G401.6 (cell line): ENCODE measurements around the gene SUSD6.
"Not testable (repeated sequence)": the region's sequence is repeated elsewhere in the genome, so short reads cannot be mapped to it uniquely, and the experiment has no call there.

ENCODE experiments used
- FAIRE-seq: peaks from 2 replicates; lab custom pipeline; 2012; peaks lifted over from hg19 to GRCh38; lab: Jason Lieb, UNC

The SUSD6 gene

GRCh38 chr14:69624136-69624535 lies 12.7 kb downstream of the SUSD6 start:
- no peak for FAIRE-seq

GRCh38 chr14:69625299-69626131 lies 14.1 kb downstream of the SUSD6 start:
- FAIRE-seq: no peak

GRCh38 chr14:69626132-69626500 lies 14.7 kb downstream of the SUSD6 start:
- no peak for FAIRE-seq

DNA sequence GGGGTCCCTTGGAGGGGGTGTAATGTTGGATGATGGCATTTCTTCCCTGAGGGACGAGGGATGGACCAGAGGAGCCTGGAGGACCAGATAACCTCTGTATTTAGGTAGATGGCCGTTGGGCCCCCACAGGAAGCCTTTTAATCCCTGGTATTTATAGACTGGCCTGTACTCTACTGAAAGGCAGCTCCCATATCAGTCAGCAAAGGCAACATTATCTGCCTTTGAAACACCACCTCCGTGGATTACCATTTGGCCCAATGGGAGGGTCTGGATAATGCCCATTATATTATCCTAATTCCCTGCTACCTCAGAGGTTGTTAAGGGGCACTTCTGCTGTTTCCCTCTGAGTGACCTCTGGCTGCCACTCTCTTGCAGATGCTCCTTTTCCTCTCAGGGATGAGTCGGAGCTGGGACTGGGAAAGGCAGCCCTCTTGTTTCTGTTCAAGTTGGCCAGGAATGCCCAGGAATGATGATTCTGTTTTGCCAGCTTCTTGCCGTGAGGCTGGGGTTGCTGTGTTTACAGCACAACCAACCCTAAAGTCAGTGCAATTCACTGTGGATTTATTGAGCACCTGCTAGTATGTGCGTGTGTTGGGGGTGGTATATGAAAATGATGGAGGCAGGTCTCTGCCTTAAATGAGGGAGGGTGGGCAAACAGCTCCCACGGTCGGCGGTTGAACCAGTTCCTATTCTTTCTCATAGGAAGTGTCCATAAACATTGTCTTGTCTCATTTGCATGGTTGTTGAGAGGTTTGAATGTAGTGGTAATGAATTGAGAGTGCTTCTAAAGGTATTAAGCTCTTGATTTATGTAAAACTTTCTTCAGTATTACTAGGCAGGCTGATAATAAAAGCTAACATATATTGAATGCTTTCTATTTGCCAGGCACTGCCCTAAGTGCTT lies 18.1 kb downstream of the SUSD6 start:
- FAIRE-seq: no peak

- no peak for FAIRE-seq
These were observed 19.0 kb downstream of the SUSD6 start for GRCh38 chr14:69630360-69630759.

DNA sequence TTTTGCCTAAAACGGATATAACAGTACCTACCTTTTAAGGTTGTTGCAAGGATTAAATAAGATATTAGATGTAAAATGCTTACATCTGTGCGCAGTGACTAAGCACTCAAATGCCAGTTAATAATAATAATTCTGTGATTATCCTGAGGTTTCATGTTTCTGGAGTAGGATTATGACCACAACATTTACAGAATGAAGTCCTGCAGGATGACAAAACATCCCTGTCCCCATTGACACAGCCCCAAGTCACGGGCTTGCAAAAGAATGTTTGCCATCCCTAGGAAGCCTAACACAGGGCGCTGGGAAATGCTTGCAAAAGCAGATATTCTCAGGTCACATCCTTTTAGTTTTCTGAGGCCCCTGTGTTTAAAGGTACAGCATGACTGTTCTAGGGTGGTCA lies 20.1 kb downstream of the SUSD6 start:
- no peak for FAIRE-seq

GRCh38 chr14:69632164-69632563 lies 20.8 kb downstream of the SUSD6 start:
- FAIRE-seq: no peak

DNA sequence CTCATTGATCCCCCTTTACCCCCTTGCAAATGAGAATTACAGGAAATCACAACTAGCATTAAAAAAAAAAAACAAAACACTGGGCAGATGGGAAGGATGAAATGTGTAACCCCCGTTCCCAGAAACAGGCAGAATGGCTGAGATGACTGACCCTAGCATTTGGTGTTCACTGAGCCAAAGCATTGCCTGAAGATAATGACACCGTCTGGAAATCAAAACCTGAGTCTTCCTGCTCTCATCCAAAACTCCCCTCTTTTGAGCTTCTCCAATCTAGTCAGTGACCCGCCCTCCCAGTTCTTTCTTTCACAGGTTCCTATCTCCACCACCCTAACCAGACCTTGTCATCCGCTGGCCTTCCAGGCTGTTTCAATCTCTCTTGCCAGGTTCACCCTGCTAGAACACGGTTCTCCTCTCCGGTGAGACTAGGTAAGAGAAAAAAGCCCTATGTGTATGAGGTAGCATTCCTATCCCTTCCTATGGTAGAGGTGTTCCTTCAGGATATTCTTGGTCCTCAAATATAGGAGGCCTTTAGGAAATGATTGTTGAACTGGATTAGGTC lies 21.3 kb downstream of the SUSD6 start:
- FAIRE-seq: no peak

DNA sequence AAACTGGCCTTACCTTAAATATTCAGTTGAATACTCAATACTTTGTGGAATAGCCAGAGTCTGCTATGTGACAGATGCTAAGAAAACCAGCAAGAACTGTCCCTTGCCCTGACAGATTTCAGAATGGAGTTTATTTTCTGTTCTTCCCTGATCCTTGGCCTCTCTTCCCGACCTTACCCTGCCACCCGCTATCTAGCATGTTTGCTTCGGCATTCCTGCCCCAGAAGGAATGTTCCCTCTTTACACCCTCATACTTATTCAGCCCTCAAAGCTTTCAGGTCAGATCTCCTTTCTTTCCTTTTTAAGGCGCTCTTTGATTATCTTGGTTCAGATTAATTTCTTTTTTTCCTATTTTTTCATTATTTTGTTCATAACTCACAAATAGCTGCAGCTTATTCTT lies 21.8 kb downstream of the SUSD6 start:
- FAIRE-seq: no peak

DNA sequence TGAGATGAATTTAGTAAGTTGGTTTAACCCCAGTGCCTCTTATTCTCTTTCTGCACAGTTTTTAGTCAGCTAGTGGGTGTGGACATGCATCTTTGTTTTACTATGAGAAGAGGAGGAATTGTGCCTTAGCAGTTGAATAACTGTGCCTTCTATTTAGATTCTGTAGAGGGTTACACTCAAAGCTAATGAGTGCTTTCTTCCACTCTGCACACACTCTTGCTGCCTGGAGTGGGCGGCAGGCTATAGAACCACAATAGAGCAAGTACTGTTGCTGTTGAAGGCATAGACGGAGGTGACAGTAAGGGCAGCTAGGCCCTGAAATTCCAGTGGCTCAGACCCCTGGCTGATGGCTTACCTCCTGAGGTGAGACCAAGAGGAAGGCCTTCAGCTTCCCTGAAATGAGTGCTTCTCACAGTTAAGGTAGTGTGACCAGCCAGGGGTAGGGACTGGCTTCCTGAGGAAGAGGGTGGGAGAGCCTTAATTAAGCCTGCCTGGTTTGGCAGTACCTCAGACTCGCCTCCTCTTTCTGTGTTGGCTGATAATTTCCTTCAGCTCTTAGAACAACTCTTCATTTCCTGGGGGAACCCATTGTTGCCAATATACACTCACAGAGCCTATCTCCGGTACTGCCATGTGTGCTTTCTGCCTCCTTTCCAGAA lies 24.7 kb downstream of the SUSD6 start:
- no peak for FAIRE-seq

- no peak for FAIRE-seq
These were observed 25.5 kb downstream of the SUSD6 start for GRCh38 chr14:69636718-69637480.

DNA sequence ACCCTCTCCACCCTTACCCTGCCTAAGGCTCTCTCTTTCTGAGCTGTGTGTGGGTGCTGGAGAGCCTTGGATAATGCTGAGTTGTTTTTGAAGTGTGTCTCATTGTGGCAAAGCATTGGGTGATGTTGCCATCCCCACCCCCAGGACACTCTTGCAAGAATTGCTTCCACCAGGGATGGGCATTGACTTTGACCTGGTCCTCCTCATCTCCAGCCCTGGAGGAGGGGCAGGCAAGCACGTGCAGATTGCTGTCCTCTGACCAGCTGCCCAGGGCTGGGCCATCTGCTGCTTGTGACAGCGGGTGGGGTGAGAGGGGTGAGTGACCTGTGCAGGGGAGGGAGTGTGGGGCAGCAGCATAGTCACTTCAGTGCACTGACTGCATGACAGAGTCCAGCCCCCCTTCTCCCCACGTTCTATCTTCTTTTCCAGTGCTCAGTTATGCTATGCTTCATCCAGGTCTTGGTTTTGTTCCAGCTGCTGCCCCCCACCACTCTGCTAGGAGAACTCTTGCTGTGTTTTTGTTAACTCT lies 26.2 kb downstream of the SUSD6 start:
- FAIRE-seq: no peak

- FAIRE-seq: no peak
These were observed 29.5 kb downstream of the SUSD6 start for GRCh38 chr14:69640931-69641330.

DNA sequence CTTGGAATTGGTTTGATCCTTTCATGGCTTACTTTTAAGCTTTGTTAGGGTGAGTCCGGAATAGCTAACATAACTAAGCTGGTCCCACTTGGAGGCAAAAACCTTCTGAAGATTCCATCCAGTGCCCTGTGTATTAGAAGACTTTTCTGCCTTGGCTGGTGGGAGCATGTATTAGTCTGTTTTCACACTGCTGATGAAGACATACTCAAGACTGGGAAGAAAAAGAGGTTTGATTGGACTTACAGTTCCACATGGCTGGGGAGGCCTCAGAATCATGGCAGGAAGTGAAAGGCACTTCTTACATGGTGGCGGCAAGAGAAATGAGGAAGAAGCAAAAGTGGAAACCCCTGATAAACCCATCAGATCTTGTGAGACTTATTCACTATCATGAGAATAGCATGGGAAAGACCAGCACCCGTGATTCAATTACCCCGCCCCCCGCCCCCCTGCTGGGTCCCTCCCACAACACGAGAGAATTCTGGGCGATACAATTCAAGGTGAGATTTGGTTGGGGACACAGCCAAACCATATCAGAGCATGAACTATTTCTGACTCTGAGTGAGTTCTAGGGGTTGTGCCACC lies 30.9 kb downstream of the SUSD6 start:
- FAIRE-seq: not testable (repeated sequence)

GRCh38 chr14:69643430-69644200 lies 32.2 kb downstream of the SUSD6 start:
- no peak for FAIRE-seq

DNA sequence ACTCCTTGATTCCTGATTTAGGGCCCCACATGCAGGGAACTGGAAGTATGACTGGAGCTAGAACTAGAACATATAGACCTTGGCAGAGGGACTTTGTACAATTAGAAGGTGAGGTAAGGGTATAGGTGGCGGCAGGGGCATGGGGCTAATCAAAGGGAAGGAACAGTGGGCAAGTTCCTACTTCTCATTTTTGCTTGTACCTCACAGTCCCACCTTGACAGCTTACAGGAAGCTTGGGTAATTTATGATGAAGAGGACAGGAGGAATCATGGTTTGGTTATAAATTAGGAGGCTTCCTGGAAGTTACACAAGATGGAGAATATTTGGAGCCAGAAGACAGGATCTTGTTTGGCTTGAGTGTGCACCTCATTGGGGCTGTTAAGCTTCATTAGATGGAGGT lies 33.4 kb downstream of the SUSD6 start:
- no peak for FAIRE-seq

- no peak for FAIRE-seq
These were observed 35.8 kb downstream of the SUSD6 start for GRCh38 chr14:69647213-69647612.

DNA sequence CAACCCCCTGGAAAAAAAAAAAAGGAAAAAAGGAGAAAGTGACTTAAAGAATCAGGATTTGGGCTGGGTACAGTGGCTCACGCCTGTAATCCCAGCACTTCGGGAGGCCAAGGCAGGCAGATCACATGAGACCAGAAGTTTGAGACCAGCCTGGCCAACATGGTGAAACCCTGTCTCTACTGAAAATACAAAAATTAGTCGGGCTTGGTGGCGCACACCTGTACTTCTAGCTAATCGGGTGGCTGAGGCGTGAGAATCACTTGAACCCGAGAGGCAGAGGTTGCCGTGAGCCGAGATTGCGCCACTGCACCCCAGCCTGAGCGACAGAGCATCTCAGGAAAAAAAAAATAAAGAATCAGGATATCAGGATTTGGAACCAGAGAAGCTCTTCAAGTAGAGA lies 36.2 kb downstream of the SUSD6 start:
- not testable (repeated sequence) for FAIRE-seq

GRCh38 chr14:69648480-69649451 lies 37.4 kb downstream of the SUSD6 start:
- FAIRE-seq: no peak
